GM12873 (cell line): ENCODE data around the gene PTPRG.

Experiments used
- TF ChIP-seq, protein P1 (sequence below): IDR thresholded peaks from 2 replicates; pipeline ENCODE4 v1.5.1; 2012; ENCODE audit warnings: low read depth, mild to moderate bottlenecking, moderate library complexity, low read length, control low read depth; ENCODE audit not compliant: insufficient read depth; ENCODE audit errors: missing control alignments

PTPRG gene

DNA sequence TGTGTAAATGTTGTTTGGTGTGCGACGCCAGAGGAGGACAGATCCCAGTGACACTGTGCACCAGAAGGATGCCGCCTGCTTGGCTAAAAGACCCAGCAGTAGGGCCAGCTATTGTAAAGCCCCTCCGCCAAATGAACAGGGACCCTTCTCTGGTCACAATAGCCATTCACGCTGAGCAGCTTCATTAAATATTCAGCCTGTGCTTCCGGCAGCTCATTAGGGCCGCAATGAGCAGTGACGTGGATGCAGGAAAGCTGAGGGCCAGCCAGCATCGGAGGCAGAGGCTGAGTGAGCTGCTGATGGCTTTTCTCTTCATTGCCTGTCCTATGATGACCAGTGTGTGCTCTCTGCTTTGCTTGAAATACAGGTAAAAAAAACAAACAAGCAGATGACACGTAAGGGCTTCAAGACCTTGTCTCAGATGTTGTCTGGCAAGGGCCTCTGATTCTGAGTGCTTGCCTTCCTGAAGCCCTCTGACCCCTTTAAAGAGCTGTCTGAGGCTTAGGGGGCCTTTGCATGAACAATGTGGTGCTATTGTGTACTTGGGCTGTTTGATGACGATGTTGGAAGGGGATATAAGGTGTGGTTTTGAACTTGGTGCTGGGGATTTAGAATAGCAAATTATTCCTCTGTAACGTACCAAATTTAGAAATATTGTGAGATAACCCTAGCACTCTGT lies 681.6 kb downstream of the PTPRG start:
- TF ChIP-seq, protein P1, sequence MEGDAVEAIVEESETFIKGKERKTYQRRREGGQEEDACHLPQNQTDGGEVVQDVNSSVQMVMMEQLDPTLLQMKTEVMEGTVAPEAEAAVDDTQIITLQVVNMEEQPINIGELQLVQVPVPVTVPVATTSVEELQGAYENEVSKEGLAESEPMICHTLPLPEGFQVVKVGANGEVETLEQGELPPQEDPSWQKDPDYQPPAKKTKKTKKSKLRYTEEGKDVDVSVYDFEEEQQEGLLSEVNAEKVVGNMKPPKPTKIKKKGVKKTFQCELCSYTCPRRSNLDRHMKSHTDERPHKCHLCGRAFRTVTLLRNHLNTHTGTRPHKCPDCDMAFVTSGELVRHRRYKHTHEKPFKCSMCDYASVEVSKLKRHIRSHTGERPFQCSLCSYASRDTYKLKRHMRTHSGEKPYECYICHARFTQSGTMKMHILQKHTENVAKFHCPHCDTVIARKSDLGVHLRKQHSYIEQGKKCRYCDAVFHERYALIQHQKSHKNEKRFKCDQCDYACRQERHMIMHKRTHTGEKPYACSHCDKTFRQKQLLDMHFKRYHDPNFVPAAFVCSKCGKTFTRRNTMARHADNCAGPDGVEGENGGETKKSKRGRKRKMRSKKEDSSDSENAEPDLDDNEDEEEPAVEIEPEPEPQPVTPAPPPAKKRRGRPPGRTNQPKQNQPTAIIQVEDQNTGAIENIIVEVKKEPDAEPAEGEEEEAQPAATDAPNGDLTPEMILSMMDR = no peak

DNA sequence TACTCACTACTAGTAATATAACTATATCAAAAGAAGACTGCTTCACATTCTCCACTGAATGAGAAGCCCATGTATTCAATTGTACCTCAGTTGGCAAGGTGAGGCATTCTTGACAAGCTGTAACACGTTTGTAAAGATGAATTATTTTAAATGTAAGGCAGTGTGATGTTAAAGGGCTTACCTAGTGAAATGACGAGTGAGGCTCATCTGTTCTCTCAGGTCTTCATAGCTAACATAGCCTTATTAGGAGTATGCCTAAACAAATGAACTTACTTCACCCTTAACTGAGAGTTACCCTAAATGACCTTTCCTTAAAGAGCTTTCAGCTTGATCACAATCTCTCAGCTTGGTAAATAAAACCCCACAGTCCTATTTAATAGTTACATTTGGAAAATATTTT lies 684.7 kb downstream of the PTPRG start:
- TF ChIP-seq, protein P1 = no peak

DNA sequence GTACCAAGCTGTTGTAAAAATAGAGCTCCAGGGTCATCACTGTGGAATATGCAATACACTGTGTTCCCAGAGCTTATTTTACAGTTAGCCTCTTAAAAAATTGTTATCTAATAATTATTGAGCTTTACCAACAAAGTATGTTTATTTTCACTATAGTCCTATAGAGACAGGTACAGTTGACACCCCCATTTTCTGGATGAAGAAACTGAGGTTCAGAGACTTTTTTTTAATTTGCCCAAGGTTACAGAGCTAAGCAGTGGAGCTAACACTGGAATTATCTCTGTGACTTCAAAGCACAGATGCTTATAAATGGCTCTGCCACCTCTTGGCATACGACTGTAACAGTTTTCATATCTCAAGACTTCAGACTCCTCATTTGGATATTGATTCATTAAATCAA lies 685.6 kb downstream of the PTPRG start:
- TF ChIP-seq, protein P1 = no peak

DNA sequence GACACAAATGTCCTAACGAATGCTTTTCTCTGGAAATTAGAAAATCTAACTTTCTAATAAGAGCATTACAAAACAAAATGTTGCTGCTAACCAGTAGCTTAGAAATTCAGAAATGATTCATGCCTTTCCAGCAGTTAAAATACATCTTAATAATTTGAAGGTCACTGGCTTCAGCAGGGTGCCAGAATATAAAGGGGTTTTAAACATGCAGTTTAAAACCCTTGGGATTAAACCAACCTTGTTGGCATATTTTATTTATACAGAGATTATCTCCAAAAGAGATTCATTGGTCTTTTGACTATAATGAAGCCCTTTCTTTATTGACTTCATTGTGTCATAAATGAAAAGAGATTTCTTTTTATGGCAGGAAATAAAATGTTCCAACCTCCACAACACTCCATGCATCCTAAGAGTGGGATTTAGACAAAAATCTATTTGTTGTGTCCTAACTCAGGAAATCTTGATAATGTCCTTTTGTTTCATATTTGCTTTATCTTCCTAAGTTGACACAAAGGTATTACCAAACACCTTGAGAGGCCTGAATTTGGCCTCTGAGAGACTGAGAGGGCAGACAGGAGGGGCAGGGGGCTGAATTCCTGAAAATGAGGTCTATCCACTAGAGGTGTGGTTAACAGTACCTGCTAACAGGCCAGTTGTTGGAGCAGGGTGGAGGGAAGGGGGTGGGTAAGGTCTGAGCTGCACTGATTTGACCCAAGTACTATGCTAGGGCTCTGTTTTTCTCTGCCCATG lies 687.5 kb downstream of the PTPRG start:
- TF ChIP-seq, protein P1 = no peak

DNA sequence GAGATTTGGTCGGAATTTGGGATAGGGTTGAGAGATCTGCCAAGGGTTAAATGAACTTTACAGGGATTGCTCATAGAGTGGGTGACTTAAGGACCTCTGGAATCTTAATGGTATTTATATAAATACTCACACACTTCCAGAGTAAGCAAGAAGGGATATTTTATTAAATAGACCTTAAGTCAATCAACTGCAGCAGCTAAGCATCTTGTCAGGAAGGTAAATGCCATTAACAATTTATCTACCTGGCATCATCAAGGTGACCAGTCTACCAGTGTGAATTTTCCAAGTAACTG lies 688.1 kb downstream of the PTPRG start:
- TF ChIP-seq, protein P1 = no peak

DNA sequence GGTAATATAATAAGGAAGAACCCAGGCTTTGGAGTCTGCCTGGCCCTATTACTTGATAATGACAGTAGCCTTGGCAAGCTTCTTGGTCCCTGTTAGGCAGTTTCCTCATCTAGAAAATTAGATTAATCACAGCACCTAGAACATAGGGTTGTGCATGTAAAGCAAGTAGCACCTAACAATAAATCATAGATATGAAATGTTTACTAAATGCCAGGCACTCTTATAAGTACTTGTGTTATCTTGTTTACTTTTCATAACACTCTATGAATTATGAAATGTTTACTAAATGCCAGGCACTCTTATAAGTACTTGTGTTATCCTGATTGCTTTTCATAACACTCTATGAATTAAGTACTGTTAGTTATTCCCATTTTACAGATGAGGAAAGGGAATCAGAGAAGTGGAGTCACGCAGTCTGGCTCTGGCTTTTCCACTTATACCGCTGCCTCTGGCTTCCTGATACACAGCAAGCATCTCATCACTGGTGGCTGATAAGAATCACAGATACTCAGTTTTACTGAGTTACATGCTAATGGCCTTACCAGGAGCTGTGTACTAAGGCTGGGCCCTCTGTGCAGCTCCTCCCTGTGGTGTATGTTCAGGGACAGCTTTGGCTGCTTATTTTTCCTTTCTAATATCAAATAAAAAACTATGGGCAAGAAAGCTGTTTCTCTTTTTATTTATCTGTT lies 688.6 kb downstream of the PTPRG start:
- TF ChIP-seq, protein P1 = no peak

DNA sequence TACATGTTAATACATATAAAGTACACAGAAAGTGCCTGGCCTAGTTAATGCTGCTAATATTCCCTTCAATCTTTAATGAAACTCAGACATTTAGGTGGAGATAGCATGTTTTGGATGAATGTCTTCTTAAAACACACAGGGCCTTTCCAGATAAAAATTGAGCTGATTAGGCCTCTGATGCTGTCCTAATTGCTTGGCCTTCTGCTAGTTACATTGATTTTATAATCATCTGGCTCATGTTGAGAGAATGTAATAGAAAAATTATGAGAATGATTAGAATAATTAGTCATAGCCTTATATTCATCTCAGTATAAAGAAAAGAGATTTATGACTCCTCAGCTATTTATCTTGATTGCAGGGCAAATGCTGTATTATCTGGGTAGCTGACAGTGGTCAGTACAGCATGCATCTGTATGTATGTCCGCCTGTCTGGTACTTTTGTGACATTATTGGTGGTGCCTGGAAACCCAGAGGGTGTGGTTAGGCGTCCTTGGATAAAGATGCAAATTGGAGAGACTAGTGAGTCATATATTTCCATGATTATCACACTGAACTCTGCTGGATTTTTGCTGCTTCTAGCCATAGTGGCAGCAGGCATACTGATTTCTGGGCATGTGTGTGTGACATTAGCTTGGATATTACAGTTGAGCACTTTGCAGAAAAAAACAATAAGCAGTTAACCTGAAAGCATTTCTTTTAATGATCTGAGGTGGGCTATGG lies 691.2 kb downstream of the PTPRG start:
- TF ChIP-seq, protein P1 = no peak
